HPDE6-E6E7 (cell line): ENCODE data around the gene TEKT5.
"Not testable (repeated sequence)": the region's sequence is repeated elsewhere in the genome, so short reads cannot be mapped to it uniquely, and the experiment has no call there.

Experiments used
- DNase-seq: peaks from one replicate; pipeline ENCODE4 v3.0.0; 2011; ENCODE audit warnings: missing footprints; ENCODE audit errors: extremely low spot score

Gene TEKT5

DNA sequence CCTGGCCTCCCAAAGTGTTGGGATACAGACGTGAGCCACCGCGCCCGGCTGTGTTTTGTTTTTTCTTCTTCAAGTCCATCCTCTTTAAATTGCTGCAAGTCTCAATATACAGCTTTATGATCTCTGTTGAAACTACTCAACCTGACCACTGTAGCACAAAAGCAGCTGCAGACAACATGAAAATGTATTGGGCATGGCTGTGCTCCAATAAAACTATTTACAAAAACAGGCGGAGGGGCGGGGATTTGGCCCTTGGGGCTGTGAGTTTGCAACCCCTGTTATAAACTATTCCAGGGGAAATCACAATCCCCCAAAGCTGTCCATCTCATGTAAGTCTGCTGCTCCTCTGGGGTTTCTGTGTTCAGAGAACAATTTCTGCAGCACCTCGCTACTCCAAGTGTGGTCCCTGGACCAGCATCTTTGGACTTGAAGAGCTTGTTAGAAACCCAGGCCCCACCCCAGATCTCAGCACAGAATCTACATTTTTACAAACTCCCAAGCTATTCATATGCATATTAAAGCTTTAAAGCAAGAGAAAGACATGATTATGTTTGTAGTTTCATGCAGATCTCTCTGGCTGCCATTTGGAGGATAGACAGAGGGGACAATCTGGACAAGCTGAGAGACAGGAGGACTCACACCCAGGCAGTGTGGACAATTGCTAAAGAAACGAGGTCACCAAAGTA lies 33.6 kb downstream of the TEKT5 start:
- no peak for DNase-seq

DNA sequence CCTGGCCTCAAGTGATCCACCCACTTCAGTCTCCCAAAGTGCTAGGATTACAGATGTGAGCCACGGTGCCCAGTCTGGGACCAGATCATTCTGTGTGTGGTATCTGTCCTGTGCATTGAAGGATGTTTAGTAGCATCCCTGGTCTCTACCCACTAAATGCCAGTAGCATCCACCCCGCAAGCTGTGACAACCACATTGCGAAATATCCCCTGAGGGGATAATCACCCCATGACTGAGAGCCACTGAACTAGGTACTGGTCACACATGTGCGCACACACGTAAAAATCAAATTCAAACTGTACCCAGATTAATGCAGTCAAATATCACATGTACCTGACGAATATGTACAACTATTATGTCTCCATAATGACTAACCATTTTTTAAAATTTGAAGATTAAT lies 35.8 kb downstream of the TEKT5 start:
- DNase-seq: no peak

DNA sequence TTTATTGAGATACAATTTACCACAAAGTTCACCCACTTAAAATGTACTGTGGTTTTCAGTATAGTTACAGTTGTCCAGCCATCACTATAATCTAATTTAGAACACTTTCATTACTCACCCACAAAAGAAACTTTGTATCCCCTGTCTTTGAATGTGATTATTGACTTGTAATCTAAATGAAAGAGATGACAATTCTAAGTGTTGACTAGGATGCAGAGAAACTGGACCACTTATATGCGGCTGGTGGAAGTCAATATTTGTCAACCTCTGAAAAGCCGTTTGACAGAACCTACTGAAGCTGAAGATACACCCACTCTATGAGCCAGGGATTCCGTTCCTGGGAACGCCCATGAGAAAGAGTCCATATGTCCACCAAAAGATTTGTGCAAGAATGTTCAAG lies 36.8 kb downstream of the TEKT5 start:
- no peak for DNase-seq

DNA sequence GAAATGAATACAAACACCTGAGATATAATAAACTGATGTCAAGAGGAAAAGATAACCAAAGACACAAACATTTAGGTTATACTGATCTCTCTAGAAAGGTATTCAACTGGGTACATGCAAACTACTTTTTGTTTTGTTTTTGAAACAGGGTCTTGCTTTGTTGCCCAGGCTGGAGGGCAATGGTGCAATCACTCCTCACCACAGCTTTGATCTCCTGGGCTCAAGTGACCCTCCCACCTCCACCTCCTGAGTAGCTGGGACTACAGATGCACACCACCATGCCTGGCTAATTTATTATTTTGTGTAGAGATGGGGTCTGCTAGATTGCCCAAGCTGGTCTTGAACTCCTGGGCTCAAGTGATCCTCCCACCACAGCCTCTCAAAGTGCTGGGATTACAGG lies 38.1 kb downstream of the TEKT5 start:
- no peak for DNase-seq

DNA sequence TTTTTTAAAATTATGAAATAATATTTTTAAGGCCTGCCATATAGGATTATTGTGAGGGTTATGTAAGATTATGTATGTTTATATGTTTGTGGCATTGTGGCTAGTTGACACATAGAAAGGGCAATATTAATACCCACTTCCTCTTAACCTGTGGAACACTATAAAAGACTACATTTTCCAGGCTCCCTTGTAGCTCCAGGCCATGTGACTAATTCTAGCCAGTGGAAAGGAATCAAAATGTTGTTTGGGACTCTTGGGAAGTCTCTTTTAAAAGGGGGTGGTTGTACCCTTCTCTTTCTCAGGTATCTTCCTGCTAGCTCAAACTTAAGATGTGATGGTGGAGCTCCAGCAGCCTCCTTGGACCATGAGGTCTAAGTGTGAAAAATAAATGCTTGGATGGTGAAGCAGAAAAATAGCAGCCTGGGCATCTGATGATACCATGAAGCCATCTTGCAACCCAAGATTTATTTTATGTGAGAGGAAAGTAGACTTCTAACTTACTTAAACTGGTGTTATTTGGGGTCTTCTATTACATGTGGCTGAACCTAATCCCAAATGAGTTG lies 39.2 kb downstream of the TEKT5 start:
- DNase-seq: no peak

GRCh38 chr16:10654592-10655414 lies 39.9 kb downstream of the TEKT5 start:
- no peak for DNase-seq

DNA sequence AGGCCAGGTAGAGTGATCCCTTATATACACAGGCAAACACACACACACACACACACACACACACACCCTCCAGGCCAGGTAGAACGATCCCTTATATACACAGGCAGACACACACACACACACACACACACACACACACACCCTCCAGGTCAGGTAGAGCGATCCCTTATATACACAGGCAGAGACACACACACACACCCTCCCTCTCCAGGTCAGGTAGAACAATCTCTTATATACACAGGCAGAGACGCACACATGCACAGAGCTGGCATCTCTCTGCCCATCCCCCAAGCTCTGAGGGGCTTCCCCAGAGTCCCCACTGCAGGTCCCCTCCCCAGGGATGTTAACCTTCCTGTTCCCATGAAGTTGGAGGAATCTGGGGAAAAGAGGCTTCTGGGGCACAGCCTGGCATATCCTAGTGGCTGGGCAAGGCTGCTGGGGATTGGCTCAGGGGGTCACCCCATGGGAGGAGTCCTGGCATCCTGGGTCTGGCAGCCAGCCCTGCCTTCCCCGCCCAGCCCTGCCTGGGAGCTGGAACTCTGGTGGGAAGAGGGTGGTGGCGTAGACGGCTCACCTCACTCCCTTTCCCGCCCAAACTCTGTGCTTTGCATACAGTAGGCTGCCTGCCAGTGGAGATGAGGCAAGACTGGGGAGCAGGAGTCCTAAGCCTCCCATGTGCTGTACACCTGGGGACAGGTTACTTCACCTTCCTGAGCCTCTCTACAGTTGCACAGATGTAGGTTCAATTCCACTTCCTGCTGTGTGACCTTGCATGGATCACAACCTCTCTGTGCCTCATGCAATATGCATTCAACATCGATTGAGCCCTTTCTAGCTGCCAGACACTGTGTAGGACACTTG lies 41.8 kb downstream of the TEKT5 start:
- peak; percentile 81 for DNase-seq

- DNase-seq: not testable (repeated sequence)
These were observed 45.6 kb downstream of the TEKT5 start for GRCh38 chr16:10649098-10649497.

GRCh38 chr16:10647721-10648296 lies 46.9 kb downstream of the TEKT5 start:
- no peak for DNase-seq

DNA sequence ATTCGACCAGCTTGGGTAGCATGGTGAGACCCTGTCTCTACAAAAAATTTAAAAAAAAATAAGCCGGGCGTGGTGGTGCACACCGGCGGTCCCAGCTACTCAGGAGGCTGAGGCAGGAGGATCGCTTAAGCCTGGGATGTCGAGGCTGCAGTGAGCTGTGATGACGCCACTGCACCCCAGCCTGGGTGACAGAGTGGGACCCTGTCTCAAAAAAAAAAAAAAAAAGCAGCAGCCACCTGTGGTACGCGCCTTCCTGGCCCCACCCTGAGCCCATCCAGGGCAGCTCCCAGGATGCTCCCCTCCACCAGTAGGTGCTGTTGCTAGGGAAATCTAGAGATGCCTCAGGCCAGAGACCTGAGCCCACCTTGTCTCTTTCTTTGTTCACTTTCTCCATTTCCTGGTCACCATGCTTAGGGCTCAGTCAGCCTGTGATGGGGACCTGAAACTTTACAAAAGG lies 47.4 kb downstream of the TEKT5 start:
- DNase-seq: no peak

- DNase-seq: no peak
These were observed 48.0 kb downstream of the TEKT5 start for GRCh38 chr16:10646581-10647263.

- no peak for DNase-seq
These were observed 48.5 kb downstream of the TEKT5 start for GRCh38 chr16:10646228-10646580.

DNA sequence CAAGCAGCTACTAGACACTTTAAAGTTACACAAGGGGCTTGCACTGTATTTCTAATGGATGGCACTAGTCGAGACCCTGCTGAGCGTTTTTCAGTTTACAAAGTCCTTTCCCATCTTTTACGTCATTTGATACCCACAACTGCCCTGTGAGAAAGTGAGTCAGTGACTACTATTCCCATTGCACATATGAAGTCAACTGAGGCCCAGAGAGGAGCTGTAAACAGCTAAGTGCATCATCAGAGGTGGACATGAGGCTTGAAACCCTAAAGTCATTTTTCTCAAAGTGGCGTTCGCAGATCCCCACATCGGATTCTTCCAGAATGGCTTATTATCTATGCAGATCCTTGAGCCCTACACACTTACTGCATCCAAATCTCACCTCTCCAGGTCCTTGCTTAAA lies 50.6 kb downstream of the TEKT5 start:
- DNase-seq: no peak

- no peak for DNase-seq
These were observed 51.8 kb downstream of the TEKT5 start for GRCh38 chr16:10642964-10643363.

GRCh38 chr16:10641953-10642949 lies 52.5 kb downstream of the TEKT5 start:
- DNase-seq: no peak

DNA sequence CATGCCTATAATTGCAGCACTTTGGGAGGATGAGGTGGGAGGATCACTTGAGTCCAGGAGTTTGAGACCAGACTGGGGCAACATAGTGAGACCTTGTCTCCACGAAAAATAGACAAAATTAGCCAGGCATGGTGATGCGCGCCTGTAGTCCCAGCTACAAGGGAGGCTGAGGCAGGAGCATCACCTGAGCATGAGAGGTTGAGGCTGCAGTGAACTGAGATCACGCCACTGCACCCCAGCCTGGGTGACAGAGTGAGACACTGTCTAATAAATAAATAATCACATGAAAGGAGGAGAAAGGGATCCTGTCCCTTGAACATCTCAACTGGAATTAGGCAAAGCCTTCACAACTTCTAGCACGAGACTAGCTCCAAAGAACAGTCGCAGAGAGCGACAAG lies 53.2 kb downstream of the TEKT5 start:
- DNase-seq: no peak

GRCh38 chr16:10640934-10641333 lies 53.8 kb downstream of the TEKT5 start:
- no peak for DNase-seq

GRCh38 chr16:10638101-10638500 lies 56.6 kb downstream of the TEKT5 start:
- no peak for DNase-seq

GRCh38 chr16:10637337-10638037 lies 57.2 kb downstream of the TEKT5 start:
- no peak for DNase-seq
